Measurements from ENCODE around the gene CAP2.

Gene CAP2

GRCh38 chr6:17392978-17393891, at the start of gene CAP2:
CAP2 (plus strand) TSS chr6:17393595; CDS start chr6:17421556, 27,961 bp downstream.
- peak; percentile 3 for DNase-seq

- DNase-seq, result no peak
Observed at GRCh38 chr6:17347012-17347411, 46.4 kb upstream of the CAP2 start.

- DNase-seq, result no peak
Observed at GRCh38 chr6:17349427-17349826, 44.0 kb upstream of the CAP2 start.

- no peak for DNase-seq
Observed at GRCh38 chr6:17352302-17352701, 41.1 kb upstream of the CAP2 start.

- no peak for DNase-seq
Observed at GRCh38 chr6:17353440-17354175, 39.8 kb upstream of the CAP2 start.

GRCh38 chr6:17354700-17355403, 38.5 kb upstream of the CAP2 start:
- no peak for DNase-seq

GRCh38 chr6:17355404-17355774, 38.0 kb upstream of the CAP2 start:
- no peak for DNase-seq

GRCh38 chr6:17358515-17358914, 34.9 kb upstream of the CAP2 start:
- DNase-seq, result no peak

GRCh38 chr6:17360564-17360963, 32.8 kb upstream of the CAP2 start:
- no peak for DNase-seq

- DNase-seq, result no peak
Observed at GRCh38 chr6:17361013-17361412, 32.4 kb upstream of the CAP2 start.

- DNase-seq, result no peak
Observed at GRCh38 chr6:17365961-17366360, 27.4 kb upstream of the CAP2 start.

GRCh38 chr6:17367868-17368267, 25.5 kb upstream of the CAP2 start:
- no peak for DNase-seq

GRCh38 chr6:17381424-17382147, 11.8 kb upstream of the CAP2 start:
- DNase-seq, result no peak

GRCh38 chr6:17385660-17386059, 7.7 kb upstream of the CAP2 start:
- no peak for DNase-seq

- DNase-seq, result no peak
Observed at GRCh38 chr6:17388365-17388764, 5.0 kb upstream of the CAP2 start.

- DNase-seq, result no peak
Observed at GRCh38 chr6:17389274-17389847, 4.0 kb upstream of the CAP2 start.

GRCh38 chr6:17390276-17390675, 3.1 kb upstream of the CAP2 start:
- no peak for DNase-seq

GRCh38 chr6:17391976-17392375, 1.4 kb upstream of the CAP2 start:
- no peak for DNase-seq

GRCh38 chr6:17393892-17394631, 667 bp downstream of the CAP2 start:
- peak; percentile 17 for DNase-seq

- DNase-seq, result no peak
Observed at GRCh38 chr6:17395112-17395511, 1.7 kb downstream of the CAP2 start.

GRCh38 chr6:17396256-17396655, 2.9 kb downstream of the CAP2 start:
- no peak for DNase-seq

GRCh38 chr6:17397764-17398194, 4.4 kb downstream of the CAP2 start:
- no peak for DNase-seq

All from activated CD4-positive, alpha-beta T cell treated with anti-CD3 and anti-CD28 coated beads for 48 hours (primary cell).